ENCODE data around the gene VSX2. TPM values are rescaled to one million over a fixed set of nuclear protein-coding genes. Genes with fewer than 3 reads are reported as not detected.

The VSX2 gene
- total RNA-seq, 4 donors from 2014 or later, result not detected

GRCh38 chr14:74198441-74199234, 40.6 kb upstream of the VSX2 start:
- TF ChIP-seq EP300 (IDR thresholded peaks at IDR 0.05) (no peak), POLR2A (IDR thresholded peaks at IDR 0.05; ENCODE audit: low read depth) (no peak), CTCF (IDR thresholded peaks at IDR 0.05) (no peak), POLR2AphosphoS5 (IDR thresholded peaks at IDR 0.05) (no peak)
- intact Hi-C loops (cut with DNase I), result no loop called here
- Histone ChIP-seq H3K4me1 (no peaks in the 10 kb centered on the region), H3K27ac (replicated peaks in 1 of 4) (no peak overlapping the region), H3K9me3 (no peaks in the 10 kb centered on the region), H3K36me3 (peaks cover 6 to 40% (median 23%) of the 10 kb centered on the region in 4 donors), H3K27me3 (no peaks in the 10 kb centered on the region), H3K4me3 (no peak overlapping the region)
- 100% methylated on average over 7 of the region's 7 CpGs for WGBS
- DNase-seq (ENCODE audit: extremely low spot score), result peak; percentile 70

GRCh38 chr14:74202113-74202512, 37.1 kb upstream of the VSX2 start:
- TF ChIP-seq POLR2AphosphoS5 (IDR thresholded peaks at IDR 0.05) (no peak), EP300 (IDR thresholded peaks at IDR 0.05) (no peak), POLR2A (IDR thresholded peaks at IDR 0.05; ENCODE audit: low read depth) (no peak), CTCF (IDR thresholded peaks at IDR 0.05) (no peak)
- peak; percentile 4 for DNase-seq (ENCODE audit: extremely low spot score)
- Histone ChIP-seq H3K4me3 (no peak overlapping the region), H3K36me3 (peaks cover 6 to 46% (median 27%) of the 10 kb centered on the region in 4 donors), H3K9me3 (no peaks in the 10 kb centered on the region), H3K4me1 (no peaks in the 10 kb centered on the region), H3K27me3 (no peaks in the 10 kb centered on the region), H3K27ac (replicated peaks in 1 of 4) (no peak overlapping the region)
- intact Hi-C loops (cut with DNase I), result no loop called here

GRCh38 chr14:74203639-74204038, 35.6 kb upstream of the VSX2 start:
- peak; percentile 57 for DNase-seq (ENCODE audit: extremely low spot score)
- Histone ChIP-seq H3K27ac (replicated peaks in 1 of 4) (no peak overlapping the region), H3K36me3 (peaks cover 6 to 45% (median 27%) of the 10 kb centered on the region in 4 donors), H3K4me3 (no peak overlapping the region), H3K9me3 (no peaks in the 10 kb centered on the region), H3K27me3 (no peaks in the 10 kb centered on the region), H3K4me1 (no peaks in the 10 kb centered on the region)
- 92% methylated on average over 8 of the region's 8 CpGs for WGBS
- intact Hi-C loops (cut with DNase I), result no loop called here
- no peak for TF ChIP-seq CTCF (IDR thresholded peaks at IDR 0.05)
- no peak for TF ChIP-seq POLR2AphosphoS5 (IDR thresholded peaks at IDR 0.05)
- TF ChIP-seq EP300 (IDR thresholded peaks at IDR 0.05), result no peak
- no peak for TF ChIP-seq POLR2A (IDR thresholded peaks at IDR 0.05; ENCODE audit: low read depth)

- Histone ChIP-seq H3K4me3 (no peak overlapping the region), H3K36me3 (peaks cover under 1 to 36% (median 18%) of the 10 kb centered on the region in 4 donors), H3K4me1 (no peaks in the 10 kb centered on the region), H3K27ac (replicated peaks in 1 of 4) (no peak overlapping the region), H3K9me3 (no peaks in the 10 kb centered on the region), H3K27me3 (no peaks in the 10 kb centered on the region)
- no peak for DNase-seq (ENCODE audit: extremely low spot score)
- 88% methylated on average over 6 of the region's 6 CpGs for WGBS
- no peak for TF ChIP-seq CTCF (IDR thresholded peaks at IDR 0.05)
- TF ChIP-seq EP300 (IDR thresholded peaks at IDR 0.05), result no peak
- TF ChIP-seq POLR2AphosphoS5 (IDR thresholded peaks at IDR 0.05), result no peak
- TF ChIP-seq POLR2A (IDR thresholded peaks at IDR 0.05; ENCODE audit: low read depth), result no peak
- intact Hi-C loops (cut with DNase I), result no loop called here
Measured at GRCh38 chr14:74204491-74204890, 34.8 kb upstream of the VSX2 start.

All from esophagus muscularis mucosa (tissue), 4 donors.